ENCODE results near the gene LRRC8A. TPM values are rescaled to one million over a fixed set of nuclear protein-coding genes. Genes with fewer than 3 reads are reported as not detected.

Gene LRRC8A
- total and polyA plus RNA-seq, 2 of the 8 experiments (the other 6 are each of a cell fraction or from before 2014, with no cell fraction given) = 103 to 111 TPM

- Histone ChIP-seq H3K27ac (ENCODE audit: low read depth, low read length) (no peak overlapping the region), H4K5ac (ENCODE audit: insufficient read length, low read depth, low read length) (no peak overlapping the region), H2AFZ (ENCODE audit: low read length) (no peak overlapping the region), H3K27me3 (replicated peaks in 1 of 4; ENCODE audit: control insufficient read depth in 3 of 4, extremely low read depth in 1 of 4, insufficient read depth in 3 of 4, low read length in 3 of 4) (no peaks in the 10 kb centered on the region), H2BK12ac (ENCODE audit: low read depth, low read length) (no peak overlapping the region), H3K9ac (replicated peaks in 1 of 4; ENCODE audit: extremely low read depth in 1 of 4, low read depth in 3 of 4, low read length in 3 of 4) (no peak overlapping the region), H3K23ac (ENCODE audit: insufficient read length) (no peak overlapping the region), H4K8ac (ENCODE audit: extremely low read depth, insufficient read depth, low read length) (no peak overlapping the region), H3K23me2 (ENCODE audit: low read depth, low read length) (no peaks in the 10 kb centered on the region), H4K91ac (replicated peaks; ENCODE audit: insufficient read length, low read length) (no peak overlapping the region), H3K79me1 (ENCODE audit: low read depth, low read length) (no peaks in the 10 kb centered on the region), H3K14ac (ENCODE audit: insufficient read length) (no peak overlapping the region), H3K79me2 (ENCODE audit: control insufficient read depth in 1 of 2, insufficient read depth in 2 of 2, low read length in 2 of 2) (no peaks in the 10 kb centered on the region), H2BK15ac (ENCODE audit: low read length) (no peak overlapping the region), H3K9me3 (ENCODE audit: insufficient read depth in 2 of 2, low read depth in 1 of 2, low read length in 1 of 2) (no peaks in the 10 kb centered on the region), H3K18ac (ENCODE audit: extremely low read depth, low read length) (no peak overlapping the region), H4K20me1 (replicated peaks in 1 of 2; ENCODE audit: control insufficient read depth in 1 of 2, insufficient read depth in 2 of 2, low read length in 2 of 2) (peaks cover 0 to 11% of the 10 kb centered on the region in 2 experiments), H3K4me1 (replicated peaks in 1 of 4; ENCODE audit: control insufficient read depth in 3 of 4, insufficient read depth in 4 of 4, low read length in 3 of 4) (no peaks in the 10 kb centered on the region), H2AK5ac (ENCODE audit: low read depth, low read length) (no peak overlapping the region), H3K4me3 (ENCODE audit: extremely low read depth in 1 of 4, insufficient read depth in 2 of 4, low read depth in 3 of 4, low read length in 4 of 4) (no peak overlapping the region), H3K4ac (replicated peaks; ENCODE audit: insufficient read length, low read depth, low read length) (no peak overlapping the region), H2BK20ac (ENCODE audit: low read length) (no peak overlapping the region), H3K36me3 (ENCODE audit: control insufficient read depth in 2 of 4, insufficient read depth in 4 of 4, low read length in 3 of 4) (peaks cover 0 to 5% (median 3%) of the 10 kb centered on the region in 4 experiments; a peak in 3 of 8 replicates), H3K56ac (replicated peaks; ENCODE audit: insufficient read length, low read depth, low read length) (no peak overlapping the region), H3K4me2 (ENCODE audit: insufficient read depth in 1 of 2, low read depth in 2 of 2, low read length in 2 of 2) (no peak overlapping the region), H2BK5ac (ENCODE audit: low read depth, low read length) (no peak overlapping the region), H2BK120ac (replicated peaks; ENCODE audit: low read depth, low read length) (no peak overlapping the region)
- DNase-seq (ENCODE audit: low read depth in 1 of 2, low spot score in 2 of 2) (no peak), FAIRE-seq (no peak)
- ChIA-PET POLR2A (ENCODE audit: partially characterized antibody) (no interaction called here), CTCF (ENCODE audit: partially characterized antibody) (interaction anchor here (0.6 to 1.3 kb wide), 3 partner anchors 19 to 931 kb away, joined by 3 read pairs; no protein-coding TSS in a partner anchor)
- 86% methylated on average over 1 of the region's 1 CpG; no CpG with 5 or more reads in 1 of the 2 experiments for WGBS, 2 experiments (ENCODE audit: extremely low coverage in 1 of 2, insufficient coverage in 1 of 2, insufficient read length in 1 of 2, insufficient replicate concordance in 2 of 2, low coverage in 1 of 2, low lambda C conversion rate in 2 of 2, missing lambda C conversion rate in 1 of 2)
- TF ChIP-seq SP2 (IDR thresholded peaks at IDR 0.05; ENCODE audit: low read length) (no peak), EP300 (IDR thresholded peaks at IDR 0.05; ENCODE audit: borderline replicate concordance in 1 of 2, low read depth in 2 of 2, low read length in 2 of 2) (no peak), RNF2 (IDR thresholded peaks at IDR 0.05; ENCODE audit: borderline replicate concordance, low read depth, low read length, missing control alignments, poor library complexity, severe bottlenecking) (no peak), RXRA (IDR thresholded peaks at IDR 0.05; ENCODE audit: insufficient read depth, low read depth, low read length) (no peak), ASH2L (IDR thresholded peaks at IDR 0.05; ENCODE audit: low read length) (no peak), CREB1 (IDR thresholded peaks at IDR 0.05) (no peak), RFX5 (IDR thresholded peaks at IDR 0.05; ENCODE audit: borderline replicate concordance, low read depth, low read length) (no peak), HDAC2 (IDR thresholded peaks at IDR 0.05; ENCODE audit: borderline replicate concordance in 1 of 2, low read depth in 2 of 2, low read length in 2 of 2) (no peak), SIRT6 (IDR thresholded peaks at IDR 0.05; ENCODE audit: low read length) (no peak), NANOG (IDR thresholded peaks at IDR 0.05; ENCODE audit: insufficient read depth, low read depth, low read length, poor library complexity, severe bottlenecking) (no peak), RBBP5 (IDR thresholded peaks at IDR 0.05; ENCODE audit: borderline replicate concordance, low read depth, low read length) (no peak), MAX (IDR thresholded peaks at IDR 0.05) (no peak), PHF8 (conservative IDR thresholded peaks at IDR 0.05; ENCODE audit: low read depth, low read length) (no peak), SRF (IDR thresholded peaks at IDR 0.05; ENCODE audit: low read depth, low read length) (no peak)
These were observed 41.4 kb upstream of the LRRC8A start for GRCh38 chr9:128840524-128840923.
